Activated CD8-positive, alpha-beta memory T cell treated with anti-CD3 and anti-CD28 coated beads for 36 hours (primary cell): ENCODE measurements around the gene TICAM2. TPM values are rescaled to one million over a fixed set of nuclear protein-coding genes. Genes with fewer than 3 reads are reported as not detected.

ENCODE experiments used
- CTCF ChIA-PET: fragments of 350-600 bp; sonication (Branson Sonifier 250); formaldehyde crosslinking; loops from one replicate; lab custom pipeline; 2021; ENCODE audit warnings: antibody characterized with exemption; lab: Charles Lee
- POLR2A ChIA-PET: fragments of 350-600 bp; sonication (Branson Sonifier 250); formaldehyde crosslinking; loops from one replicate; lab custom pipeline; 2021; ENCODE audit warnings: antibody characterized with exemption; lab: Charles Lee
- total RNA-seq, 2 experiments: library from RNA; stranded (reverse); gene quantifications; one replicate each; pipeline ENCODE4 v1.2.3, GENCODE V29; 2021

The TICAM2 gene
- total RNA-seq, 2 experiments from 2014 or later, result 0.15 to 1.0 TPM

DNA sequence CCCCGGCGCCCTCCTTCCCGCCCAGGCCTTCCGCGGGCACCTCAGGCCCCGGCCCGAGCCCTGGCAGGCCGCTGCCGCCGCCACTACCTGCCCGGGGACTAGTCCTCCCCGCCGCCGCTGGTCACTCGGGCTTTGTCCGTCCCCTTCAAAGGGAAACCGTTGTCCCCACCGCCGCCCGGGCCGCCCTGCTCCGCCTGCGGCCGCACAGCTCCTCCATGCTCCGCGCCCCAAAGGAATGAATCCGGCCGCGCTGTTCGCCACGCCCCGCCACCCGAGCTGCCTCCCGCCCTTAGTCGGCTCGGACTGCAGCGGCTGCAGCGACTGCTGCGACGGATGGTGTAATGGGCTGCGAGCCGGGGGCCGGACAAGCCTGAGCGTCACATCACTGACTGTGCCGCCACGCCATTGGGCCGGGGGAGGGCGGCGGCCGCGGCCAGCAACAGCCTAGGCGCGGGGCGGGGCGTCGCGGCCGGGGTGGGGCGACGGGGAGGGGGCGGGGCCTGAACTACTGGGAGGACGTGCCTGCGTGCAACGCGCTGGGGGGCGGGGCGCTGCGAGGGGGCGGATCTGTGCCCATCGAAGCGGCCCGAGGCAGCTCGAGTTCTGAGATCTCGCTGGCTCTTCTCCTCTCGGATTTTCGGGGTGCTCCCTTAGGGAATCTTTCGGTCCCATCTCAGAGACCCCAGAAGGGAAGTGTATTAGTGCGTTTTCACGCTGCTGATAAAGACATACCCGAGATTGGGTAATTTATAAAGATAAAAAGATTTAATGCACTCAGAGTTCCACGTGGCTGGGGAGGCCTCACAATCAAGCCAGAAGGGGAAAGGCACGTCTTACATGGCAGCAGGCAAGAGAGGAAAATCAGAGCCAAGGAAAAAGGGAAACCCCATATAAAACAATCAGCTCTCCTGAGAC lies 57.6 kb downstream of the TICAM2 start, which contains the start of gene FEM1C:
FEM1C (minus strand) TSS at position 340 of the 915 bp plus-strand sequence. CDS start 1,282 bp downstream, outside the sequence.
- ChIA-PET CTCF (interaction anchor here (2.3 kb wide), 1 partner anchor 10 kb away, joined by 7 read pairs; no protein-coding TSS in a partner anchor), POLR2A (interaction anchor here (0.8 to 1.5 kb wide), 6 partner anchors 57 to 532 kb away, joined by 3 to 11 read pairs (median 4); partner anchors contain the start of genes AP3S1, ATG12 and TICAM2)

DNA sequence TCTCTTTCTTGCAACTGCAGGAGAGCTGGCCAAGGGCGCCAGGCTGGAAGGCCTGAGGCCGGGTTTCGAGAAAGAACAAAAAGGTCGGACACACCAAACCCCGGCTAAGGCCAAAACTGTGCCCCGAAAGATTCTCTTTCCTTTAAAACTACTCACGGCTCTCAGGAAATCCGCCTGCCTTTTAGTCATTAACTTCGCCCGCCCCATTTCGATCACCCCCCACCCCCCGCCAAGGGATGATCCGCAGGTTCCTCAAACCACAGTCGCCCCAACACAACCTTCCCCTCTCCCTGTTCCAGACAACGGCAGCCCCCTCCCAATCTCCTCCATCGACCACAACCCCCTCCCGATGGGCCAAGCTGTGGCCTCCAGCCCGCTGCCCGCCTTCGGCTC lies 58.2 kb downstream of the TICAM2 start:
- ChIA-PET CTCF (interaction anchor here (2.3 kb wide), 1 partner anchor 10 kb away, joined by 7 read pairs; no protein-coding TSS in a partner anchor), POLR2A (interaction anchor here (0.6 to 1.5 kb wide), 7 partner anchors 58 to 248 kb away, joined by 3 to 11 read pairs (median 4); partner anchors contain the start of genes CCDC112 and TICAM2)

DNA sequence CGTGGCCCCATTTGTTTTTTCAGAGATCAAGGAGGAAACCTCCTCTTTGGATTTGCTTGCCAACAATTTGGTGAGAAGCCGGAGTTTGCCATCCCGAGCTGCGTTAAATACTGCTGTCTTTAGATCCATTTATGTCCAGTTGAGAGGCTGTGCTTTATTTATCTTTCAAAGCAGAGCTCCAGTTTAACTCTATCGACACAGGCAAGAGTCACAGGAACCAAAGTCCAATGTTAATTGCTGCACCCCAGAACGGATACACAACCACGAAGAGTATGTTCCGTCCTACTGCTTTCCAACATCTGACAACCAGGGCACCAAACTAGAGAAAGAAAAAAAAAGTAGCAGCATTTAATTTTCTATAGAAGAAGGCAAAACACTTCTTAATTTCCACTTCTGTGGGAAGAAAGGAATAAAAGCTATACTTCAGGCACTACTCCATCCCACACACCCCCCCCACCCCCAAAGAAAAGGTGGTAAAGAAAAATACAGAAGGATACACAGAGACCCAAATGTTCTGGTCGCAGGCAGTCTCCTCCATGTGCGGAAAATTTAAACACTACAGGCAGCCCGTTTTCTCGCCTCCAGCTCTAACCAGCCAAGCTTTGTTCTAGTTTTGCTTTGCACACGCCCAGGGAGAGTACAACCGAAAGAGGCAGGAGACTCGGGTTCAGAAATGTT lies 58.8 kb downstream of the TICAM2 start:
- CTCF ChIA-PET, result interaction anchor here (0.7 to 2.3 kb wide), 2 partner anchors 9 to 83 kb away, joined by 3 to 7 read pairs; no protein-coding TSS in a partner anchor
- POLR2A ChIA-PET, result interaction anchor here (0.6 to 1.5 kb wide), 7 partner anchors 59 to 282 kb away, joined by 3 to 11 read pairs (median 3); partner anchors contain the start of genes CCDC112 and TICAM2

DNA sequence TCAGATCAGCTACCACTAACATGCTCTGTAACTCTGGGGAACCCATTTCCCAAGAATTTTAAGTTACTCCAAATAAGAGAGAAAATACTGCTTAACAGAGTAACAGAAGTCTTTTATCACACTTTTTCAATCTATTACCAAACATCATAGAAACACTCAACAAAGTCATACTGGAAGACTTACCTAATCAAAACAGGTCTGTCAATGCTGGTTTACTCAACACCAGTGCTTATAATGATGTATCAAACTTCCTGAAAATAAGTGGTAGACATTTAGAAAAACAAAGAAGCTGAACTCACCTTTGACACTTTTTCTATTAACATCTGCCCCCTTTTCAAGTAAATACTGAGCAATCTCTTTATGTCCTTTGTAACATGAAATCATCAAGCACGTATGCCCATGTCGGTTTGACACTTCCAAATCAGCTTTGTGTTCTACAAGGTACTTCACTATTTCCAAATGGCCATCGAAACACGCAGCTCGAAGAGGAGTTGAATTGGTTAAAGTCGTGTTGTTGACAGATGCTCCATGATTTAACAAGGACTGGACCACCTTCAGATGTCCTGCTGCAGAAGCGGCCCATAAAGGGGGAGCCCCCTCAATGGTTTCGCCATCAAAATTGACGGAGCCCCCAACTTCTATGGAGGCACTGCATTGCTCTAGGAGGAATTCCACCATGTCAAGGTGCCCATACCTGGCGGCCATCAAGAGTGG lies 59.5 kb downstream of the TICAM2 start:
- ChIA-PET POLR2A (interaction anchor here (1.0 to 1.5 kb wide), 2 partner anchors 82 to 281 kb away, joined by 3 to 11 read pairs; no protein-coding TSS in a partner anchor), CTCF (interaction anchor here (0.7 to 2.3 kb wide), 3 partner anchors 8 to 89 kb away, joined by 3 to 7 read pairs (median 3); no protein-coding TSS in a partner anchor)

DNA sequence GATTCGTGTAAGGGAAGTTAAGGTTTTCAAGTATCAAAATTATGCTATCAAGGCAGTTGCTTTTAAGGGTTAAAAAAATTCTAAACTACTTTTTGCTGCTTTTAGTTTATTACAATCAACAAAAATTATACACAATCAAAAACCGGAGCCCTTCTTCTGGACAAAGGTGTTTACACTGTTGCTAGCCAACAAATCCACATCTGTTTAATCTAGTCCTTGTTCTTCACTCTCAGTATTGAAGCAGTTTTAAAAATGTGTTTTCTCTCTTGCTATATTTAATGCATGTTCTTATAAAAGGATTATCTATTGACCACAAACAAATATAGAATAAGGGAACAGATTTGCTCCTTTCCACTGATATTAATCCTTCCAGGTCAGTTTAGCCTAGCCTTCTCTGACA lies 60.2 kb downstream of the TICAM2 start:
- CTCF ChIA-PET, result interaction anchor here (0.7 to 2.3 kb wide), 2 partner anchors 8 to 88 kb away, joined by 3 to 7 read pairs; no protein-coding TSS in a partner anchor

DNA sequence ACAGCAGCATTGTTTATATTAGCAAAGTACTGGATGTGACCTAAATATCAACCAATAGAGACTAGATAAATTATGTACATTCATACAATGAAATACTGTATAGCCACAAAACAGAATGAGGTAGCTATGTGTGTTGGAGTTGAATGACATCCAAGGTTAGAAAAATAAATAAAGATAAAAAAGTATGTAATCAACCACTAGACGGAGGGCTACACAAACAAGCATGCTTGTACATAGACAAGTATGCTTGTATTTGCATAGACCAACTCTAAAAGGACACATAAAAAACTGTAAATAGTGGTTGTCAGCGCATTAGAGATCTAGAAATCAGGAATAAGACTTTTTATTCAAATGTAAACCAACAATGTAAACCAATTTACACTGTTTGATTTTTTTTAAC lies 60.7 kb downstream of the TICAM2 start:
- POLR2A ChIA-PET, result no interaction called here
- CTCF ChIA-PET, result no interaction called here

More for the DNA sequence above, 60.2 kb downstream of the TICAM2 start:
- POLR2A ChIA-PET, result no interaction called here

DNA sequence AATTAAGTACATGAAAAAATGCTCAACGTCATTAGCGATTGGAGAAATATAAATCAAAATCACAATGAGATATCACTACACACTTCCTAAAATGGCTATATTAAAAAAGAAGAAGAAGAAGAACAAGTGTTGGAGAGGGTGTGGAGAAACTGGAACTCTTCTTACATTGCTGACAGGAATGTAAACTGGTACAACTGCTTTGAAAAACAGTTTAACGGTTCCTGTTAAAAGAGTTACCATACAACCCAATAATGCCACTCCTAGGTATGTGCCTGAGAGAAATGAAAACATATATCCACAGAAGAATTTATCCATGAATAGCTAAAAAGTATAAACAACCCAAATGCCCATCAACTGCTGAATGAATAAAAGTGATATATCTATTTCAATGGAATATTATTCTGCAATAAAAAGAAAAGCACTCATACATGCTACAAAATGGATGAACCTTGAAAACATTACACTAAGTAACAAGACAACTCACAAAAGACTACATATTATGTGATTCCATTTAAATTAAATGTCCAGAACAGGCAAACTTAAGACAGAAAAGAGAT lies 66.7 kb downstream of the TICAM2 start:
- ChIA-PET CTCF (interaction anchor here (2.4 kb wide), 1 partner anchor 8 kb away, joined by 7 read pairs; no protein-coding TSS in a partner anchor), POLR2A (no interaction called here)

DNA sequence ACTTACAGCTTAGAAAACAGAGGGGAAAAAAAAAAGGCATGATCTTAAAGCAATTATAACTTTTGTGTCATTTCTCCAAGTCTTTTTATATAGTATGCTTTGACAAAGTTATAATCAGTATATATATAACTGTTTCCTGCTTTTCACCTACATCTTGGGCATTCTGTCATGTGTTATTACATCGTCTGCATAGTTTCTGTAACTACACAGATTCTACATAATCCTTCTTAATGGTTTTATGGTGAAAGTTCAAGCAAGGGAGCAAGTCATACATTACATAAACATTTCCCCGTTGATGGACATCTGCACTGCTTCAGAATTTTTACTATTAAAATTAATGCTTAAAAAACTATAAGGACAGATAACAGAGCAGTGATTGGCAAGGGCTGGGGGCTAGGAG lies 69.8 kb downstream of the TICAM2 start:
- ChIA-PET POLR2A (no interaction called here), CTCF (no interaction called here)

DNA sequence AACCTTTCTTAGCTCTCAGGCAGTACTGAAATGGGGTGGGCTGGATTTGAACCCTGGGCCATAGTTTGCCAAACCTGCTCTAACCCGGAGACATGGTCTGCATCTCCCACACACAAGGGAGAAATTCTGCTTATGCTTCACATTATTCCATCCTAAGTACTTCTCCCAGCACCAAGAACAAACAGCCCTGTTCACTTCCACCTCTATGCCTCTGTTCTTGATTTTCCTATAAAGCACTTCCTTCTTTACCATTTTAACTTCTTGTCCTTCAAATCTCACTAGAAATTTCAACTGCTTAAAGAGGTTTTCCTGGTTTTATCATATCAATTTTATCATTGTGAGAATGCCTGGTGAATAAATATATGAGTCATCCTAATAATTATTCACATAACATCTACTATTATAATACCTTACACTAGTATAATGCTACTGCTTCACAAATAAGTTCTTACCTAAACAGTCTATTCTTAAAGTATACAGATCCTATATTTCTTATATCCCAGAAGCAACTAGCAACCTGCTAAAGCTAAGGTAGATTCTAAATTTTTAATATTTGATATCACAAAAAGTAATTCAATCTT lies 70.4 kb downstream of the TICAM2 start:
- ChIA-PET CTCF (no interaction called here), POLR2A (no interaction called here)

DNA sequence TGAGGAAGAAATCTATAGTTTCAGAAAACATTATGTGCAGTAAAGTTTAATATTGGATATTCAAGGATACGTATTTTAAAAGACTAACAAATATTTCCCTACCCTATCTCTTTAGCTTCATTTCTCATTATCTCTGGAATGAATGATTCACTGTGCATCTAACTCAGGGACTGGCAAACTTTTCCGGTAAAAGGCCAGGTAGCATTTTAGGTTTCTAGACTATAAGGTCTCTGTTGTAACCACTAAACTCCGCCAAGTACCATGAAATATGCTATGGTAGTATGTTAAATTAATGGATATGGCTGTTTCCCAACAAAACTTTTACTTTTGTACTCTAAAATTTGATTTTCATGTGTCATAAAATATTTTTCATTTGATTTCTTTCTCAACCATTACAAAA lies 70.9 kb downstream of the TICAM2 start:
- ChIA-PET POLR2A (no interaction called here), CTCF (no interaction called here)

DNA sequence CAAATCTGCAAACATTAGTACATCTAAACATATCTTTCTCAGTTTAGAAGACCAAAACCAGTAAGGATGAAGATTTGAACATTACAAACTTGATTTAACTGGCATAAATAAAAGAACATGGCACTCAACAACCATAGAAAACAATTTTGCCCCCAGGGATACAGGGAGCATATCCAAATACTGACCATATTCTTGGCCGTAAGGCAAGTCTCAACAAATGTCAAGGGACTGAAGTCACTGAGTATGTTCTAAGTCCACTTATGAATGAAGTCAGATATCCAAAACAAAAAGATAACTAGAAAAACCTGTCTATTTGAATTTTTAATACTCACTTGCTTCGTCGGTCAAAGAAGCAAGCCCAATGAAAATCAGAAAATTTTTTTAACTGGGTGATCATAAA lies 71.9 kb downstream of the TICAM2 start:
- ChIA-PET CTCF (no interaction called here), POLR2A (no interaction called here)

Other genes starting within 250 kb of the TICAM2 start
- gene FEM1C, start 57.7 kb downstream of the TICAM2 start, total RNA-seq, result 10 to 100 TPM; 13.9 to 14.0 TPM
- gene TMED7, start 23.6 kb upstream of the TICAM2 start, total RNA-seq, result 10 to 100 TPM; 47.7 to 48.5 TPM
- gene CDO1, start 214.2 kb upstream of the TICAM2 start, total RNA-seq, result under 1 TPM; 0.11 to 0.29 TPM
- 10 to 100 TPM; 34.2 to 37.0 TPM for gene ATG12, start 239.1 kb upstream of the TICAM2 start, total RNA-seq
- gene AP3S1, start 239.5 kb upstream of the TICAM2 start, total RNA-seq, result 10 to 100 TPM; 75.6 to 80.7 TPM